ENCODE data around the gene CCDC88B. TPM values are rescaled to one million over a fixed set of nuclear protein-coding genes. Genes with fewer than 3 reads are reported as not detected.

The CCDC88B gene
- total RNA-seq, 4 donors from 2014 or later, result 3.3 to 8.3 (median 5.4) TPM

DNA sequence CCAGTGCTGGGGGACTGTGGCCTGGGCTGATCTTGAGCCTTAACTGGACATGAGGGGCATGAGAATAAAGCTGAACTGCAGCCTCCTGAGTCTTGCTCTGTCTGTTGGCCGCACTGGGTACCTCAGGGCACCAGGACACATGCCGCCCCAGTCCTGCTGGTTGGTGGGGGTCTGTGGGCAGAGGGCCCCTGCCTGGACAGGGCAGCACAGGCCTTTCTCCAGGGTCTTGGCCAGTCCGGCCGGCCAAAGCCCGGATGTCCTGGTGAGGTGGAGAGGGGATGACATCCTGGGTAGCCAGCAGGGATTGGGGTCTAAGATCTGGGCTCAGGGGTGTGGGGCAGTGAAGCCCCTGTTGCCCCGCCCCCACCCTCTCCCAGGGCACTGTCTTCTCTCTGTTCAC, 17.4 kb downstream of the CCDC88B start:
- no peak for TF ChIP-seq POLR2AphosphoS5 (IDR thresholded peaks at IDR 0.05)
- TF ChIP-seq POLR2A (IDR thresholded peaks at IDR 0.05), result no peak
- TF ChIP-seq, protein P1, sequence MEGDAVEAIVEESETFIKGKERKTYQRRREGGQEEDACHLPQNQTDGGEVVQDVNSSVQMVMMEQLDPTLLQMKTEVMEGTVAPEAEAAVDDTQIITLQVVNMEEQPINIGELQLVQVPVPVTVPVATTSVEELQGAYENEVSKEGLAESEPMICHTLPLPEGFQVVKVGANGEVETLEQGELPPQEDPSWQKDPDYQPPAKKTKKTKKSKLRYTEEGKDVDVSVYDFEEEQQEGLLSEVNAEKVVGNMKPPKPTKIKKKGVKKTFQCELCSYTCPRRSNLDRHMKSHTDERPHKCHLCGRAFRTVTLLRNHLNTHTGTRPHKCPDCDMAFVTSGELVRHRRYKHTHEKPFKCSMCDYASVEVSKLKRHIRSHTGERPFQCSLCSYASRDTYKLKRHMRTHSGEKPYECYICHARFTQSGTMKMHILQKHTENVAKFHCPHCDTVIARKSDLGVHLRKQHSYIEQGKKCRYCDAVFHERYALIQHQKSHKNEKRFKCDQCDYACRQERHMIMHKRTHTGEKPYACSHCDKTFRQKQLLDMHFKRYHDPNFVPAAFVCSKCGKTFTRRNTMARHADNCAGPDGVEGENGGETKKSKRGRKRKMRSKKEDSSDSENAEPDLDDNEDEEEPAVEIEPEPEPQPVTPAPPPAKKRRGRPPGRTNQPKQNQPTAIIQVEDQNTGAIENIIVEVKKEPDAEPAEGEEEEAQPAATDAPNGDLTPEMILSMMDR (IDR thresholded peaks at IDR 0.05), result no peak
- no peak for TF ChIP-seq EP300 (IDR thresholded peaks at IDR 0.05)
- H3K4me1 ChIP-seq, result peaks cover 49% of the 10 kb centered on the region
- WGBS, result 82% methylated on average over 5 of the region's 6 CpGs
- H3K27ac ChIP-seq, result no peak overlapping the region
- H3K27me3 ChIP-seq, result no peaks in the 10 kb centered on the region
- H3K36me3 ChIP-seq, result peaks cover 20% of the 10 kb centered on the region
- H3K4me3 ChIP-seq, result no peak overlapping the region
- DNase-seq (ENCODE audit: low spot score in 2 of 2), result no peak
- no peaks in the 10 kb centered on the region for H3K9me3 ChIP-seq

DNA sequence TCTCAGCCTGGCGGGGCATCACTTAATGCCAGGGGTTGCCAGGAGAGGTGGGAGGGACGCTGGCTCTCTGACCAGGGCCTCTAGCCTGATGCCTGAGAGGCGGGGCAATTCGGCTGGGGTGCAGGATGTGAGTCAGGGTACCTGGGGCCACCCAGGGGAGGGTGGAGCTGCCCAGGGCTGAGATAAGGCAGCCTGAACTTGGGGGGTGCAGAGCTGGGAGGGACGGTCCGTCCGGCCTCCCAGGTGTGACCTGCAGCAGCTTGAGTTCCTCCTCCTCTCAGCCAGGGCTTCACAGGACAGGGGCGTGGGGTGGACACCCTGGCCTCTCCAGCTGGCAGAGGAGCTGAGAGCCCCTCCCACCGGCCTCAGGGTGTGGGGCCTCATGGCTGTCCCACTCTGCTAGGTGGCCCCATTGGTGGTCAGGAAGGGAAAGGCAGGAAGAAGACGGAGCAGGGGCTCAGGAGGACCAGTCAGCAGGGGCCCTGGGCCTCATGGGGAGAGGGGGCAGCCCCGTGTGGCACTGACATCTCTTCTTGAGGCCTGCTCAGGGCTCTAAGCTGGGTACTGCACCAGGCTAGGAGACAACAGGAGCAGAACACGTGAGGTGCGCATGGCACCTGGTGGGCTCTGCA, 18.0 kb downstream of the CCDC88B start:
- no peaks in the 10 kb centered on the region for H3K27me3 ChIP-seq
- H3K9me3 ChIP-seq, result no peaks in the 10 kb centered on the region
- 42% methylated on average over 9 of the region's 13 CpGs for WGBS
- TF ChIP-seq EP300 (IDR thresholded peaks at IDR 0.05) (no peak), POLR2A (IDR thresholded peaks at IDR 0.05) (no peak)
- peak overlapping the region; percentile 83 for H3K27ac ChIP-seq
- H3K4me3 ChIP-seq, result peak overlapping the region; percentile 88
- DNase-seq (ENCODE audit: low spot score in 2 of 2), result peak in 1 of 2 donors; percentile 68
- H3K4me1 ChIP-seq, result peaks cover 49% of the 10 kb centered on the region
- H3K36me3 ChIP-seq, result peaks cover 26% of the 10 kb centered on the region

DNA sequence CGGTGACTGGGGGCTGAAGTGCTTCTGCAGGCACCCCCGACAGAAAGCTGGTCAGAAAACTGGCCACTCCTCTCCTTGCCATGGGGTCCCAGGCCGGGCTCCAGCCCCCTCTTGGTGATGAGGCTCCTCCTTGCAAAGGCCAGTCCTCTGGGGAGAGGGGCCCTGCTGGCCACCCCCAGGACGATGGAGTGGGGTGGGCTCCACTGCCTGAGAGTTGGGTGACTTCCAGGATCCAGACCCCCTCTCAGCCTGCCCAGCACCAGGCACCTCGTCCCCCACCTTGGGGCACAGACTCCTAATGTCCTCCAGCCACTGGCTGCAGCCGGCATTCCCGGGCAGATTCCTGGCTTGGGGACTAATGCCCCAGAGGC, 18.5 kb downstream of the CCDC88B start:
- TF ChIP-seq, protein P1 (IDR thresholded peaks at IDR 0.05), result no peak
- TF ChIP-seq POLR2AphosphoS5 (IDR thresholded peaks at IDR 0.05) (no peak), EP300 (IDR thresholded peaks at IDR 0.05) (no peak), POLR2A (IDR thresholded peaks at IDR 0.05) (no peak)
- no peaks in the 10 kb centered on the region for H3K27me3 ChIP-seq
- no peaks in the 10 kb centered on the region for H3K9me3 ChIP-seq
- H3K4me3 ChIP-seq, result peak overlapping the region; percentile 88
- peak in 1 of 2 donors; percentile 72 for DNase-seq (ENCODE audit: low spot score in 2 of 2)
- peaks cover 31% of the 10 kb centered on the region for H3K36me3 ChIP-seq
- 27% methylated on average over 4 of the region's 7 CpGs for WGBS
- peak overlapping the region; percentile 83 for H3K27ac ChIP-seq
- H3K4me1 ChIP-seq, result peaks cover 49% of the 10 kb centered on the region

DNA sequence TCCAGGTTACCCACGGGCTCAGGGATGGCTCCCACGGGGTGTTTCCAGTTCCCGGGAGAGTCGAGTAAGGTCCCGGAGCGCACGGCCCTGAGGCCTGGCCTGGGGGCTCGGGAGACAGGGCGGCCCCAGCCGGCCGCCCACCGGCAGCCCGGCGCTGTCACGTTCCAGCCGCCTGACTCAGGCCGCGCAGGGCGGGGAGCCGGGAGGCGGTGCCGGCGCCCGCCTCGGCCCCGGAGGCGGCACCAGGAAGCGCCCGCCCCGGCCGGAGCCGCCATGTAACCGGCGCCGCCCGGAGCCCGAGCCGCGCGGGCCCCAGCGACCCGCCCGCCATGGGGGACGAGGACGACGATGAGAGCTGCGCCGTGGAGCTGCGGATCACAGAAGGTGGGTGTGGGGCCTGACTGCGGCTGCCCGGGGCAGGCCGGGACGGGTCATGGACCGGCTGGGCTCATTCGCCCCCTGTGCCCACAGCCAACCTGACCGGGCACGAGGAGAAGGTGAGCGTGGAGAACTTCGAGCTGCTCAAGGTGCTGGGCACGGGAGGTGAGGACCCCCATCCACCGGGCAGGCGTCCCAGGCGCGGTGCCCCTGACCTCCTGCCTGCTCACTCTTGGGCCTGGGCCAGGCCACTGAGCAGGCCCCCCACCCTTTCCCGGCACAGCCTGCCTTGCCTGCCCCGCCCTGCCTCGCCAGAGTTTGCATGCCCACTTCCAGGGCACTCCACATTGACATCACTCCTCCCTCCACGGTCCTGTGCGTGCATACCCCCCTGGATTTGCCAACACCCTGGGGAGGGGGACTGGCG, 19.1 kb downstream of the CCDC88B start, which contains the start of gene RPS6KA4:
Gene RPS6KA4, plus strand, starts transcription at position 256 of the 805 bp plus-strand sequence. Its CDS starts 74 bp downstream, at position 330.
- no peaks in the 10 kb centered on the region for H3K9me3 ChIP-seq
- peak within 1 kb of the TSS; percentile 83 for H3K27ac ChIP-seq
- H3K4me1 ChIP-seq, result peaks cover 49% of the 10 kb centered on the region
- WGBS, result 0% methylated on average over 12 of the region's 70 CpGs
- H3K36me3 ChIP-seq, result peaks cover 37% of the 10 kb centered on the region
- no peaks in the 10 kb centered on the region for H3K27me3 ChIP-seq
- H3K4me3 ChIP-seq, result peak within 1 kb of the TSS; percentile 88
- peak in 1 of 2 donors; percentile 73 for DNase-seq (ENCODE audit: low spot score in 2 of 2)
- TF ChIP-seq POLR2AphosphoS5 (IDR thresholded peaks at IDR 0.05) (no peak), POLR2A (IDR thresholded peaks at IDR 0.05) (peak in 1 of 2 donors; percentile 27)

DNA sequence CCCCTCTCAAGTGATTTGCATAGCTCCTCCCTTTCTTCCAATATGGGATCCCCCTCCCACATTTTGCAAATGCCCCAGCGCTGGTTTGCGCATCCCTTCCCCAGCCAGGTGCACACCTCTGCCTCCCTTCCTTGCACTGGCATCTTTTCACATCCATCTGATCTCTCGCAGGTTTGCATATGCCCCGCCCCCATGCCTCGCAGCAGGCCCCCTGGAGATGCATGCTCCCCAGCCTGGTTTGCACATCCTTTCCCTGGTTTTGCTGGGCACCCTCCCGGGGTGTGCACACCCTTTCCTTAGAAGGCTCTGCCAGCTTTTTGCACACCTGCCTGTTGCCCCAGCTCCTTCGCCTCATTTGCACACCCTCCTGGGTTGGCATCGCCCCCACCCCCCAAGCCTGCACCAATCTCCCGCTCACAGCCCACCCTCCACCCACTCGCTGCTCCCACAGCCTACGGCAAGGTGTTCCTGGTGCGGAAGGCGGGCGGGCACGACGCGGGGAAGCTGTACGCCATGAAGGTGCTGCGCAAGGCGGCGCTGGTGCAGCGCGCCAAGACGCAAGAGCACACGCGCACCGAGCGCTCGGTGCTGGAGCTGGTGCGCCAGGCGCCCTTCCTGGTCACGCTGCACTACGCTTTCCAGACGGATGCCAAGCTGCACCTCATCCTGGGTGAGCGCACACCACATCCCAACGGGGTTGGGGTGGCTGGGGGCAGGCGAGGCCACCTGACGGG, 19.9 kb downstream of the CCDC88B start:
- DNase-seq (ENCODE audit: low spot score in 2 of 2), result peak in 1 of 2 donors; percentile 67
- H3K36me3 ChIP-seq, result peaks cover 41% of the 10 kb centered on the region
- peaks cover 45% of the 10 kb centered on the region for H3K4me1 ChIP-seq
- TF ChIP-seq POLR2AphosphoS5 (IDR thresholded peaks at IDR 0.05) (no peak), EP300 (IDR thresholded peaks at IDR 0.05) (no peak), POLR2A (IDR thresholded peaks at IDR 0.05) (no peak)
- TF ChIP-seq, protein P1 (IDR thresholded peaks at IDR 0.05), result no peak
- 36% methylated on average over 16 of the region's 38 CpGs for WGBS
- H3K4me3 ChIP-seq, result peak overlapping the region; percentile 88
- H3K27me3 ChIP-seq, result no peaks in the 10 kb centered on the region
- no peak overlapping the region for H3K27ac ChIP-seq
- H3K9me3 ChIP-seq, result no peaks in the 10 kb centered on the region

Data from suprapubic skin (tissue), 4 donors.